COLO829 (cell line): ENCODE measurements around the gene KAT2B.
"Not testable (repeated sequence)": the region's sequence is repeated elsewhere in the genome, so short reads cannot be mapped to it uniquely, and the experiment has no call there.

Source experiments
- DNase-seq: peaks from one replicate; pipeline ENCODE4 v3.0.0; 2012; ENCODE audit warnings: low spot score

The KAT2B gene

DNA sequence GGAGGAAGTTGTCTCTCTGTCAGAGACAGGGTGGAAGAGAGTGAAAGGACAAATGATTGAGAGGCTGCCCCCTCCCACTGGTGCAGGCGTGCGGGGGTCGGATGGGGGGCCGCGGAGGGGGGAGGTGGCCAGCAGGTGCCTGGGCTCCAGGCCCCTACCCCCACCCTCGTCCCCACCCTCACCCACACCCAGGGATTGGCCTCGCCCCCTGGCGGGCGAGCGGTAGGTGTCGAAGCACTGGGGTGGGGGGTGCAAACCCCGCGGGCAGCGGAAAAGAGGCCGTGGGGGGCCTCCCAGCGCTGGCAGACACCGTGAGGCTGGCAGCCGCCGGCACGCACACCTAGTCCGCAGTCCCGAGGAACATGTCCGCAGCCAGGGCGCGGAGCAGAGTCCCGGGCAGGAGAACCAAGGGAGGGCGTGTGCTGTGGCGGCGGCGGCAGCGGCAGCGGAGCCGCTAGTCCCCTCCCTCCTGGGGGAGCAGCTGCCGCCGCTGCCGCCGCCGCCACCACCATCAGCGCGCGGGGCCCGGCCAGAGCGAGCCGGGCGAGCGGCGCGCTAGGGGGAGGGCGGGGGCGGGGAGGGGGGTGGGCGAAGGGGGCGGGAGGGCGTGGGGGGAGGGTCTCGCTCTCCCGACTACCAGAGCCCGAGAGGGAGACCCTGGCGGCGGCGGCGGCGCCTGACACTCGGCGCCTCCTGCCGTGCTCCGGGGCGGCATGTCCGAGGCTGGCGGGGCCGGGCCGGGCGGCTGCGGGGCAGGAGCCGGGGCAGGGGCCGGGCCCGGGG, at the start of gene KAT2B:
Gene KAT2B, plus strand, starts transcription at position 682 of the 783 bp plus-strand sequence. Its CDS starts 32 bp downstream, at position 714.
- no peak for DNase-seq

DNA sequence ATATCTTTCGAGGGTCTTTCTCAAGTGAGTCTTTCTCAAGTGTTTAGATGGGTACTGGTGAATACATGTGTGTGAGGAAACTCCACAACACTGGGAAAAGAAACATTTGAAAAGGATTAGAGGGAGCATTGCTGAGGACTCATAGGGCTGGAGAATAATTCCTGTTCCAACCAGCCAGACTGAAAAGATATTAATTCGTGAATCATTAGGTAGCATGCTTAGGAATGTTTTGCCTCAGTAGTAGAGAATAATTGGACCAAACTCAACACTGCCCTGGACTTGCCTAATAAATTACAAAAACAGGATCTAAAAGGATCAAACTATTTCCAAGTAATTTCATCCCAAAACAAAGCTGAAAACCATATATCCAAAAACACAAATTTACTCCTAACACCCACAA, 45.5 kb upstream of the KAT2B start:
- no peak for DNase-seq

DNA sequence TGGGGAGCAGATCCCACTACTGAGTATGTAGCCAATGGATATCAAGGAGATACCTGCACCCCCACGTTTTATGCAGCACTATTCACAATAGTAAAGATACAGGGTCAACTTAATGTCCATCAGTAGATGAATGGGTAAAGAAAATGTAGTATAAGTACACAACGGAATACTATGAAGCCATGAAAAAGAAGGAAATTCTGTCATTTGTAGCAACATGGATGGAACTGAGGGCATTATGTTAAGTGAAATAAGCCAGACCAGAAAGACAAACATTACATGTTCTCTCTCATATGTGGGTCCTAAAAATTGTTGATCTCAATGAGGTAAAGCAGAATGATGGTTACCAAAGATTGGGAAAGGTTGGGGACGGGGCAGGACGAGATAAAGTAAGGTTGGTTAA, 42.7 kb upstream of the KAT2B start:
- no peak for DNase-seq

DNA sequence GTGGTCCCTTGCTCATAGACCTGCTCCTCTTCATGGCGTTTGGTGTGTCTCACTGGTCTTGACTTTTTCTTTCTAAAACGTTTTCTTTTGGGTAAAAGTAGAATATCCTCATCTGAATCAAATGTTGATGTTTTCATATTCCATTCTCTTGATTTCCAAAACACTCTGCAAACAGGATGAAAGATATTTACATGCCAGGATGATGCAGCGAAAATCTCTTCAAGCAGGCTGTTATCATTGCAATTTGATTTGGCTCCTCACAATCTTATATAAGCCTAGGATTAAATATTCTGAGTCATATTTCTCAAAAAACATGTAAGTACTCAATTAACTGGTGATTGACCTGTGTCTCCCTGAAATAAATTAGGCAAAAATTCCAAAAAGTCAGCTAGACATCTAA, 38.3 kb upstream of the KAT2B start:
- DNase-seq: no peak

DNA sequence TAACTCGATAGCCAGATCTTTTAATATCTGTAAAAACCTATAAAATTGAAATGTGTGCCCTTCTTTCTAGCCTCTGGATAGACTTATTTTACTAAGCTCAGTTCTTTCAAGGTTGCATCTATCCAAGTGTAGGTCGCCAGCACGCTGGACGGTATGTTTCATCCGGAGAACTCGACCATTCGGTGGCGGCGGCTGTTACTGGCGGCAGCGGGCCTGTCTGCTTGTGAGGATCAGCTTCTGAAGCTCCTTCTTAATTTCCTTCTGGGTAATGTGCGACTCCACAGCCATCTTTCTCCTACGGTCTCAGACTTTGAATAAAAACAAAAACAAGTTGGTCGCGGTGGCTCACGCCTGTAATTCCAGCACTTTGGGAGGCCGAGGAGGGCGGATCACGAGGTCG, 32.3 kb upstream of the KAT2B start:
- no peak for DNase-seq

DNA sequence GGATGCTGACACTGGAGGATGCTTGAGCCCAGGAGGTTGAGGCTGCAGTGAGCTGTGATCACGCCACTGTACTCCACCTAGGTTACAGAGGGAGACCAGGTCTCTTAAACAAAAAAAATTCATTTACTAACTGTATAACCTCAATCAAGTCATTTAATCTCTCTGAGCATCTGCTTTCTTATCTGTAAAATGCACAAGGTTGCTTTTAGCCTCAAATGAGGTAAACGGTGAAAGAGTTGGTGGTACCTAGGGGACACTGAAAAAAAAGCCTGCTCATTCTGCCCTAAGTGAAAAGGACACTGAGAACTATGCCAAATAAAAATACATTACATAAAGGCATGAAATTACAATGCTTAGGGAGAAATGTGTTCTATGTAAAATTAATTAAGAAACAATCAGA, 31.6 kb upstream of the KAT2B start:
- no peak for DNase-seq

DNA sequence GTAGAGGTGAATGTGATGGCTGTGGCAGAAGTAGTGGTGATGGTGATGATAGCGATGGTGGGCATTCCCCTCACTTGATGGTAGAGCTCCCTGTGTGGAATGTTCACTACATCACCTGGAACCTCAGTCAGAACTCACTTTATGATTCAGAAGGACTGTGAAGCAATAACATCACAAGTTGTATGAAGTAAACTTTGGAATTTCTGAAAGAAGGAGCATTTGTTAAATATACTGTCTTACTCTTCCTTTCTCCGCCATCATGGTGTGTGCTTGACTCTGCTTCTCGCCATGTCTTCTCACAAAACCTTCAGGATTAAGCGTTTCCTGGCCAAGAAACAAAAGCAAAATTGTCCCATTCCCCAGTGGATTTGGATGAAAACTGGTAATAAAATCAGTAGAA, 28.1 kb upstream of the KAT2B start, which contains the start of gene PP2D1:
Gene PP2D1, minus strand, starts transcription at position 101 of the 400 bp plus-strand sequence. CDS start 192 bp downstream, outside the sequence.
- DNase-seq: no peak

DNA sequence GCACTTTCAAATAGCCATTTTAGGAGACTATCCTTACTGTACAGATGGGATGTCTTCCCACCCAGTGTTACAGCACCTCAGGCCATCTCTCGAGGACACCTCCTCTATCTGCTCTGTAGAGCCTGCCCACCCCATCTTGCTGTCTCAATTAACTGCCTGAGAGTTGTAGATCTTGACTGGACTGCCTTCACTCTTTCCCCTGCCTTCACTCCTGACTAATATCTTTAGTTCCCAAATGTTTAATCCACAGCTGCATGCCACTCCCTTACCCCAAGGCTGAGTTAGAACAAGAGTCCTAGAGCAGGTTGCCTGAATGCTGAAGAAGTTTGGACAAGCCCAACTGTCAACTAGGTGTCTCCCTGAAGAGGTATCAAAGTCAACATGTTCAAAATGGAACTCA, 26.9 kb upstream of the KAT2B start:
- DNase-seq: no peak

DNA sequence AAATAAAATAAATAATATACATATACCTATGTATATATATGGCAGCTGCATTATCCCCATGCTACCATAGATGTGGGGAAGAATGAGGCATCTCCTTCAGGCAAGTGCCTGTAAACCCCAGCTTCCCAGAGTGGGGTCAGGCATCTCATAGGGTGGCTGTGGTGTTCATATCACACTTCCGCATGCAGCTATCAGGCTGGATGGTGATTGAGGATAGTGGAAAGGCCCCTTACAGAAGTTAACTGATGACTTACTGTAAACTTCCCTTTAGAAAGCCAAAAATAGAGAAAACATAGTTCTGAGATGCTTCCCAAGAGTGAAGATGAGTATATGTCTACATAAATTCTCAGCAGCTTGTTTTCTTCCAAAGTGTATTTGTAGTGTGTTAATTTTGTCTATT, 24.7 kb upstream of the KAT2B start:
- DNase-seq: no peak

DNA sequence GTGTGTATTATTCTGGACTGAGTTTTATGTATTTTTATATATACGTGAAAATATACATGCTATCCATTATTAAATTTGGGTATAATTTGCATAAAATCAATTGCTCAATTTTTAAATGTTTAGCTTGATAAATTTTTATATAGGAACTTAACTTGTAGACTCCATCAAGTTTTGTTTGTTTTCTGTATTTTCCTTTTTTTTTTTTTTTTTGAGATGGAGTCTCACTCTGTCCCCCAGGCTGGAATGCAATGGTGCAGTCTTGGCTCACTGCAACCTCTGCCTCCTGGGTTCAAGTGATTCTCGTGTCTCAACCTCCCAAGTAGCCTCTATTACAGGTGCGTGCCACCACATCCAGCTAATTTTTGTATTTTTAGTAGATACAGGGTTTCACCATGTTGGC, 24.2 kb upstream of the KAT2B start:
- not testable (repeated sequence) for DNase-seq

DNA sequence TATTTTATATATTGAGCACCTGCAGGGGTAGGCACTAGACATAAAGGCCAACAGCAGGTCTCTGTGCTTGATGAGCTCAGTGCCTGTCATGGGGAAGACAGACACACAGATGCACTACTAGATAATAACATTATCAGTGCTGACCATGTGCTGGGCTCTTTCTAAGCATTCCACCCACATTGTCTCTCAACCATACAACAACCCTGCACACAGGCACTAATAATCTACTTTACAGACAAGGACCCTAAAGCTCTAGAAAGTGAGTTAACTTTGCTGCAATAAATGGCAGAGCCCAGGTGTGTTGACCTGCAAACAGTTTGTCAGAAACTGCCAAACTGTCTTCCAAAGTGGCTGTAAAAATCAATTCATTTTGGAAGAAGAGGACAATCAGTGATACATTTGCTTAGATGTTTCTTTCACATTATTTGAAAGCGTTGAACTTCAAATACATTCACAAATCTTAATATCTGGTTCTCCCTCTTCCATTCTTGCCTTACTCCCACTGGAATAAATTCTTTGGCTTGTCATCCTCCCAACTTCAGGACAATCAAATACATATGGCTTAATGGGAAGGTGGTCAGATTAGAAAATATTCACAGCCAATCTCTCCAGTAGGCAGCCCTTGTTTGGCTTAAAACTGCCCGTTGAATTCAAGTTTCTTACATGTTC, 17.2 kb upstream of the KAT2B start:
- no peak for DNase-seq

DNA sequence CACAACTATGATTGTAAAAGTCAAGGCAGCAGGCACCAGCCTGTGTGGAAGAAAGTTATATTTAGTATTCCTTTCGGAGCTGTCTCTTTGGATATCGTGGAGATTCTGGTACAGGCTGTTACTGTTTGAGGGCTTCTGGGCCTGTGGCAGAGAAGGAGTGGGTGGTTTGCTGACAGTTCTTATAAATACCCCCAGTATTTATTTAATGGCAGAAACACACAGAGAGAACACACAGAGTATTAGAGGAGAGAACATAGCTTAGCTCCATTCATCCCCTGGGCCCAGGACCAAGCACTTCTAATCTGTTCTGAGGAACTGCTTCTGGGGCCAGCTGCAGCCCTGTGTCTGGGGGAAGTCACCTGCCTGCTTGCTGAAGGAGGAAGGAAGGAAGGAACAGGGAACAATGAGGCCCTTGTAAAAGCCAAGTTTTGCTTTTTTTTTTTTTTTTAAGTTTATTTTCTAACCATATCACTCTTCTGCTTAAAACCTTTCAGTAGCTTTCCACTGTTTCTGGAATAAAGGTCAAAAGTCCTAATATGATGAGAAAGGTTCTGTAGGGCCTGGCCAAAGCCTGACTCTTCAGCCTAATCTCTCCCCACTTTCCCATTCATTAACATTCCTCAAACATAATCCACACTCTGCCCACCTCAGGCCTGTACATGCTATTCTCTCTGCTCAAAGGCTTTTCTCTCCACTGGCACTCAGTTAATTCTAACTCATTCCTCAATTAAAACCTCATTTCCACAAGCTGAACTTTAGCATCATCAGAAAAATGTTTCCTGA, 16.4 kb upstream of the KAT2B start:
- peak; percentile 33 for DNase-seq

DNA sequence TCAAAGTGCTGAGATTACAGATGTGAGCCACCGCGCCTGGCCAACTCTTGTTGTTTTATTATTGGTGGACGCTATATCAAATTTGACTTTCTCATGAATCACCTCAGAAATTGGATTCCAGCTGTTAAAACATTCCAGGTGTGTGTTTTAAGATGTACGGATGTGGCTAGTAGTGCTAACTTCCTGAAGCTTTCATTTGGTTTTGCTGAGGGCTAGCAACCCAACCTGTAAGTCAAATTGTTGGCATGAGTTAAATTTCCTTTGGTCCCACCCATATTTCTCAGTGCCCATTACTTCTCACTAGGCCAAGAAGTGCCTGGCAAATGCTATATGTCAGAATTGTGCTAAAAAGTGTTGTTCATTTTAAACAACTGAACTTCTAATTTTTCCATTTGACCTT, 13.1 kb upstream of the KAT2B start:
- no peak for DNase-seq

DNA sequence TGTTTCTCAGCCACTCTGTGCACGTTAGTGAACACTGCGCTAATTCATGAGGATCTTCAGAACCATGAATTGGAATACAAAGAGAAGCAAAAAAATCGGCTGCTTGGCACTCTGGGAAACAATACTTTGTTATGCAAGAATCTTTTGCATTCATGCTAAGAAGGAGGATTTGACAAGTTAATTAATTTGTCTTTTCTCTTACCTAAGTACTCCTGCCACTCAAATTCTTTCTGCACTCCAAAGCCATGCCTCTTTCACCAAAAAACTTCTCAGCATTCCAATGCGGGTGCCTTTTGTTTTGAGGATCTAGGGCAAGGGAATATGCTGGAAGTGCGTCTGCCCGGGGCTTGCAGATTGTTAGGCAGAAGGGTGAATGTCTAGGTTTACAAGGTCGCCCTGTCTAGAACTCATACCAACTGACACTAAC, 11.3 kb upstream of the KAT2B start:
- no peak for DNase-seq

DNA sequence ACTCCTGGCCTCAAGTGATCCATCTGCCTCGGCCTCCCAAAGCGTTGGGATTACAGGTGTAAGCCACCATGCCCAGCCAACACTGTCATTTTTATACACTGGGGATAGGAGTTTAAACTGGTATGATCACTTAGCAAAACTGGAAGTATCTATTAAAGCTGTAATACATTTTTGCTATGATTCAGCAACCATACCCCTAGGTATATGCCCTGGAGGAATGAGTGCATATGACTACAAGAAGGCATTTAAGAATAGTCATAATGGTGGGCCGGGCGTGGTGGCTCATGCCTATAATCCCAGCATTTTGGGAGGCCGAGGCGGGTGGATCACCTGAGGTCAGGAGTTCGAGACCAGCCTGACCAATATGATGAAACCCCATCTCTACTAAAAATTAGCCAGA, 8.3 kb upstream of the KAT2B start:
- DNase-seq: not testable (repeated sequence)

DNA sequence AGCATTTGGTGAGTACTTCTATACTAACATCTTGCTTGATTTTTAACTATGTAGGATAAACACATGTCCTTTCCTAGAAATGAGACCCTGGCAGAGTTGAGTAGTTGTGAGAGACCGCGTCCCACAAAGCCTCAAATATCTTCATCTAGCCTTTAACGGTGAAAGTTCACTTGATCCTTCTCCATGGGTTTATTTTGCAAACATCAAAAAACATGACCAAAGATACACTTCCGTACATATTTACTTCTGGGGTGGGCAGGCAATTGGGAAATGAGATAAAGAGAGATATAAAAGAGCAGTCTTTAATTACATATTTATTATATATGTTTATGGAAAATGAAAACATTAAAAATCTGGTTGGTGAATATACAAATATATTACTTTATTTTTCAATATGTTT, 5.2 kb upstream of the KAT2B start:
- no peak for DNase-seq

DNA sequence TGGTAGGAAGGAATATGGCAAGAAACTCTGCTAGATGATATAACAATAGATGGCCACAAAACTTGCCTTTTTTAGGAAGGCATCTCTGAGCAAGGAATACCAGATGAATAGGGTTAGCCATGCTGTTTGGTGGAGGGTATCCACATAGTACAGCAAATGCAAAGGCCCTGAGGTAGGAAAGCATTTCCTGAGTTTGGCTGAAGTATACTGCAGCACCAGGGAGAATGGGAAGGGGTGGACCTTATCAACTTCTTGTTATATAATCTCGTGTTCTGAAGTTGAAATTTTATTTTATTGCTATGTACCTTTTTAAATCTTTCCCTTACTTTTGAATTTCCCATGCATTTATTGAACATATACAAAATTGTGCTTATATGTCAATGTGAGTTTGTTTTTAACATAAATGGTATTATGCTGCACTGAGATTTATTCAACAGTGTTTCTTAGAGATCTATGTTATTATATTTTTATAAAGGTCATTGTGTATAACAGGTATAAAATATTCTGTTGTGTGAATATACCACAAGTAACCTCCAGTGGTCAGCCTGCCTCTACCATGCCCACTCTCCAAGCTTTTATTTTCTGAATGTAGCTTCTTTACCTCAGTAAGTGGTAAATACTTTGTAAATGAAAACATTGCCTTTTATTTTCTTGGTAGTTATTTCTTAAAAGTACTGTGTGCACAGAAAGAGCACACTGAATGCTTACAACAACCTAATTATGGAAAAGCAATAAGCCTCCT, 2.8 kb upstream of the KAT2B start:
- no peak for DNase-seq

DNA sequence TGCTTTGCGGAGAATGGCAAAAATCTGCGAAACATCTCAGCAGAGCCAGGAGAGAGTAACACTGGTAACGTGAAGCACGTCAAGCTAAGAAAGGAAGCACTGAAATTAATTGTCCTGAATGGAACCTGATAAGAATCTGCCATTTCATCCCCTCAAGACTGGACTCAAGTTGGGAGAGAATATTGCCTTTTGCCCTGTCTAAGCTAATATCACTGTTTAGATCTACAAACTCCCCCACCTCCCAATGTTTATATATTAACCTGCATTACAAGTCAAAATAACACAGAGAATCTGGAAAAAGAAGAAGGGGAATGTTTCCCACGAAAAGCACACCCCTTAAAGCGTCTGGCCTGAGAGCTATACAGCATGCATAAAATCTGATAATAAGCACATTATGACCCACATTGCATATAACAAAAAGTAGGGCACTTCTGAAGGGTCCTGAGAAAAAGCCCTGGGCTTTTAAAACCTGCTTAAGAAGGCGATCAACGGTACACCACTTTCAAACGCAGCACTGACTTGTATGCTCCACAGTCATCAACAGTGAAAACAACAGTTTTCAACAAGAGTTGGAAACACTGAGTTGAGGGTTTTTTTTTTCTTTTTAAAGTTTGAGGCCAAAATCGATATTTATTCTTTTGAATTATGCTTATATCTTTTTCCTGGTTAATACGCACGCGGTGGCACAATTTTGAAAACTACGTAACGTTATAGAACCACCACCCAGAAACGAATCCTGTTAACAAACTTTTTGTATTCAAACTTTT, 1.4 kb upstream of the KAT2B start:
- no peak for DNase-seq

DNA sequence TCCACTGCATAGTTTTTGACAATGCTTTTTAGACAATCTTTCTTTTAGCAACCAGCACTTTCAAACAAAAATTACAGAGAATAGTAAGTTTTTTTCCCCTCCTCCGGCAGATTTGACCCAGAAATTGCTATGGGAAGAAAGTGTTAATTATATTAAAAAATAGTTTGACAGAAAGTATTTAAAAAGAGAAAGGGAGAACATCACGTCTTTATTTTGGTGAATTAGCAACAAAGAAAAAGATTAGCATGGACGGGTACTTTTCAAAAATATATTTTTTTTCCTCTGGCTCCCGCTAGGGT, 831 bp upstream of the KAT2B start:
- DNase-seq: no peak

DNA sequence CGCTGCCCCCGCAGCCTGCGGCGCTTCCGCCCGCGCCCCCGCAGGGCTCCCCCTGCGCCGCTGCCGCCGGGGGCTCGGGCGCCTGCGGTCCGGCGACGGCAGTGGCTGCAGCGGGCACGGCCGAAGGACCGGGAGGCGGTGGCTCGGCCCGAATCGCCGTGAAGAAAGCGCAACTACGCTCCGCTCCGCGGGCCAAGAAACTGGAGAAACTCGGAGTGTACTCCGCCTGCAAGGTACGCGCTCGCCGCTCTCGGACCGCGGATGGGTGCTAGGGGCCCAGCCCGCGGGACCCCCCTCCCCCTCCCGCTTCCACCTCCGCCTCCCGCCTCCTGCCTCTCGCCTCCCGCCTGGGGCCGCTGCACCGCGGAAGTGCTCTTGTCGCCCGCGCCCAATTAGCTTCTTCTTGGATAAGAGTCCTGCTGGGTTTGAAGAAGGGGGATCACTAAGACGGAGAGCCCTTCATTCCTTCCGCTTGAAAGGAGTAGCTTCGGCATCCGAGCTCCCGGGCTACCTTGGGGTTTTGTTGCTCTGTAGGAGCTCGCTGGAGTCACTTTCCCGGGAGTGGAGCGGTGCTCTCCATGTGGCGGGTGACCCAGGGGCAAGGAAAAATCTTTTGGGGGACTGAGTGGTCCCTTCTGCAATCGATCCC, 426 bp downstream of the KAT2B start:
- no peak for DNase-seq

DNA sequence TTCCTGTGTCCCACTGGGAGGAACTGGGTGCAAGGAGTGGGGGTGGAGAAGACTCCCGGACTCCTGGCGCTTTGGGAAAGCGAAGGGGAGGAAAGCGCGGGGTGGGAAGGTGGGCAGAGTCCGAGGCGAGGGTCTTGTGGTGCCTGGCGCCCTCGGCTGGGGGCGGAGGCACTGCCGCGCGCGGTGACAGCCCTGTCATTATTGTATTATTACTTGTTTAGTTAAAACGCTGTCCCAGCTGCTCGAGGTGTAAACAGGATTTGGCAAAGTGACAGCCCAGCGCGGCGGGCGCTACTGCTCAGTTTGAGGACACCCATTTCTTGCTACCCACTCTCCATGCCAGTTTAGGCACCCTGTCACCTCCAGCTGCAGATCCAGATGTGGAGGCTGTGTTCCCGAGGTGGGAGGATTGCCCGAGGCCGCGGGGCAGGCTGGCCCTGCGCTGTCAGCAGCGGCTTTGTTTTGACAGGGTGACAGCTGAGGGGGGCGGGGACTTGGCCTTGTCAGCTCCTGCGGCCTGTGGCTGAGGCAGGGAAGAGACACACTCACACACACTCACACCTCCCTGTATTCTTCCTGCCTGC, 1.0 kb downstream of the KAT2B start:
- DNase-seq: no peak
